Astrocyte of the spinal cord (primary cell): ENCODE data around the gene OLFM2.

Experiments used
- DNase-seq: peaks from one replicate; pipeline ENCODE4 v3.0.0; 2011; ENCODE audit warnings: low read depth, low spot score
- H3K4me3 ChIP-seq: 2 replicates; pipeline ENCODE4 v1.5.1; 2011; ENCODE audit warnings: low read depth, mild to moderate bottlenecking, low read length, moderate library complexity
- CTCF ChIP-seq: IDR thresholded peaks from 2 replicates; pipeline ENCODE4 v1.5.1; 2012; ENCODE audit warnings: low read depth, mild to moderate bottlenecking, low read length, inconsistent platforms
- in situ Hi-C: cut with HindIII; loops from 2 replicates; pipeline ENCODE4 v1.10.0; 2017; ENCODE audit warnings: low sequenced_read_pairs

OLFM2 gene

GRCh38 chr19:9901642-9902041 lies 34.7 kb downstream of the OLFM2 start:
- no peak overlapping the region for H3K4me3 ChIP-seq
- DNase-seq, result no peak
- in situ Hi-C loops, result no loop called here
- no peak for TF ChIP-seq CTCF

- H3K4me3 ChIP-seq, result no peak overlapping the region
- DNase-seq, result no peak
- TF ChIP-seq CTCF, result no peak
- in situ Hi-C loops, result no loop called here
Observed at GRCh38 chr19:9901020-9901419, 35.3 kb downstream of the OLFM2 start.

GRCh38 chr19:9891609-9892373 lies 44.5 kb downstream of the OLFM2 start:
- in situ Hi-C loops, result no loop called here
- no peak overlapping the region for H3K4me3 ChIP-seq
- no peak for DNase-seq
- no peak for TF ChIP-seq CTCF

- no peak for DNase-seq
- H3K4me3 ChIP-seq, result no peak overlapping the region
- peak; percentile 44 for TF ChIP-seq CTCF
- in situ Hi-C loops, result no loop called here
Observed at GRCh38 chr19:9885077-9885552, 51.2 kb downstream of the OLFM2 start.

- no peak for DNase-seq
- in situ Hi-C loops, result no loop called here
- H3K4me3 ChIP-seq, result no peak overlapping the region
- no peak for TF ChIP-seq CTCF
Observed at GRCh38 chr19:9883764-9884163, 52.6 kb downstream of the OLFM2 start.

GRCh38 chr19:9883231-9883758 lies 53.0 kb downstream of the OLFM2 start:
- no peak overlapping the region for H3K4me3 ChIP-seq
- in situ Hi-C loops, result no loop called here
- TF ChIP-seq CTCF, result no peak
- no peak for DNase-seq
